NCI-H2029 (cell line): ENCODE results near the gene CD27.
A peak's percentile ranks its signal among the peaks of the same experiment; 100 is the strongest.
"Not testable (repeated sequence)": the region's sequence is repeated elsewhere in the genome, so short reads cannot be mapped to it uniquely, and the experiment has no call there.

Source experiments
- DNase-seq: peaks from one replicate; lab custom pipeline; 2025; lab: John Stamatoyannopoulos, UW

Gene CD27

GRCh38 chr12:6444704-6445688 lies at the start of gene CD27:
TSS of gene CD27 (plus strand) at chr12:6444955. CDS start at chr12:6445096, 141 bp downstream.
- DNase-seq: no peak

GRCh38 chr12:6396031-6396430 lies 48.7 kb upstream of the CD27 start:
- no peak for DNase-seq

- DNase-seq: no peak
These were observed 44.7 kb upstream of the CD27 start for GRCh38 chr12:6399884-6400644.

GRCh38 chr12:6404390-6404789 lies 40.4 kb upstream of the CD27 start:
- DNase-seq: no peak

GRCh38 chr12:6405963-6406362 lies 38.8 kb upstream of the CD27 start:
- DNase-seq: no peak

GRCh38 chr12:6407236-6407954 lies 37.4 kb upstream of the CD27 start:
- DNase-seq: peak; percentile 23

GRCh38 chr12:6416596-6416995 lies 28.2 kb upstream of the CD27 start:
- DNase-seq: no peak

GRCh38 chr12:6418796-6419195 lies 26.0 kb upstream of the CD27 start:
- no peak for DNase-seq

- DNase-seq: no peak
These were observed 24.4 kb upstream of the CD27 start for GRCh38 chr12:6420364-6420763.

- DNase-seq: peak; percentile 92
These were observed 21.3 kb upstream of the CD27 start for GRCh38 chr12:6423267-6424007.

- DNase-seq: no peak
These were observed 20.8 kb upstream of the CD27 start for GRCh38 chr12:6424008-6424347.

- no peak for DNase-seq
These were observed 19.9 kb upstream of the CD27 start for GRCh38 chr12:6424866-6425265.

- DNase-seq: no peak
These were observed 18.9 kb upstream of the CD27 start for GRCh38 chr12:6425590-6426531.

GRCh38 chr12:6426882-6427671 lies 17.7 kb upstream of the CD27 start:
- no peak for DNase-seq

- DNase-seq: not testable (repeated sequence)
These were observed 17.0 kb upstream of the CD27 start for GRCh38 chr12:6427796-6428195.

GRCh38 chr12:6428326-6428725 lies 16.4 kb upstream of the CD27 start:
- no peak for DNase-seq

GRCh38 chr12:6430124-6430989 lies 14.4 kb upstream of the CD27 start:
- DNase-seq: no peak

GRCh38 chr12:6432991-6433390 lies 11.8 kb upstream of the CD27 start:
- no peak for DNase-seq
